ENCODE data around the gene UBXN7.

UBXN7 gene

GRCh38 chr3:196377321-196377720 is 54.9 kb downstream of the UBXN7 start:
- no peak for ATAC-seq
- TF ChIP-seq ZC3H10 (CRISPR knock-in tag; IDR thresholded peaks at IDR 0.05): no peak
- no peak for TF ChIP-seq ARNTL (CRISPR knock-in tag; IDR thresholded peaks at IDR 0.05; ENCODE audit: borderline replicate concordance, low read depth)
- no peak for TF ChIP-seq POU6F1 (CRISPR knock-in tag; IDR thresholded peaks at IDR 0.05; ENCODE audit: borderline replicate concordance, low read depth)
- TF ChIP-seq GLIS3 (CRISPR knock-in tag; IDR thresholded peaks at IDR 0.05): no peak
- no peak for TF ChIP-seq TOX (CRISPR knock-in tag; IDR thresholded peaks at IDR 0.05; ENCODE audit: borderline replicate concordance)
- no peak for TF ChIP-seq TCF4 (CRISPR knock-in tag; IDR thresholded peaks at IDR 0.05; ENCODE audit: borderline replicate concordance)
- TF ChIP-seq, protein P1, sequence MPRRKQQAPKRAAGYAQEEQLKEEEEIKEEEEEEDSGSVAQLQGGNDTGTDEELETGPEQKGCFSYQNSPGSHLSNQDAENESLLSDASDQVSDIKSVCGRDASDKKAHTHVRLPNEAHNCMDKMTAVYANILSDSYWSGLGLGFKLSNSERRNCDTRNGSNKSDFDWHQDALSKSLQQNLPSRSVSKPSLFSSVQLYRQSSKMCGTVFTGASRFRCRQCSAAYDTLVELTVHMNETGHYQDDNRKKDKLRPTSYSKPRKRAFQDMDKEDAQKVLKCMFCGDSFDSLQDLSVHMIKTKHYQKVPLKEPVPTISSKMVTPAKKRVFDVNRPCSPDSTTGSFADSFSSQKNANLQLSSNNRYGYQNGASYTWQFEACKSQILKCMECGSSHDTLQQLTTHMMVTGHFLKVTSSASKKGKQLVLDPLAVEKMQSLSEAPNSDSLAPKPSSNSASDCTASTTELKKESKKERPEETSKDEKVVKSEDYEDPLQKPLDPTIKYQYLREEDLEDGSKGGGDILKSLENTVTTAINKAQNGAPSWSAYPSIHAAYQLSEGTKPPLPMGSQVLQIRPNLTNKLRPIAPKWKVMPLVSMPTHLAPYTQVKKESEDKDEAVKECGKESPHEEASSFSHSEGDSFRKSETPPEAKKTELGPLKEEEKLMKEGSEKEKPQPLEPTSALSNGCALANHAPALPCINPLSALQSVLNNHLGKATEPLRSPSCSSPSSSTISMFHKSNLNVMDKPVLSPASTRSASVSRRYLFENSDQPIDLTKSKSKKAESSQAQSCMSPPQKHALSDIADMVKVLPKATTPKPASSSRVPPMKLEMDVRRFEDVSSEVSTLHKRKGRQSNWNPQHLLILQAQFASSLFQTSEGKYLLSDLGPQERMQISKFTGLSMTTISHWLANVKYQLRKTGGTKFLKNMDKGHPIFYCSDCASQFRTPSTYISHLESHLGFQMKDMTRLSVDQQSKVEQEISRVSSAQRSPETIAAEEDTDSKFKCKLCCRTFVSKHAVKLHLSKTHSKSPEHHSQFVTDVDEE (CRISPR knock-in tag; IDR thresholded peaks at IDR 0.05): no peak
- TF ChIP-seq ESRRG (CRISPR knock-in tag; IDR thresholded peaks at IDR 0.05): no peak
- TF ChIP-seq ZNF565 (CRISPR knock-in tag; conservative IDR thresholded peaks at IDR 0.05; ENCODE audit: low read depth): no peak
- no peak for TF ChIP-seq RARB (CRISPR knock-in tag; IDR thresholded peaks at IDR 0.05)
- TF ChIP-seq PATZ1 (CRISPR knock-in tag; IDR thresholded peaks at IDR 0.05; ENCODE audit: borderline replicate concordance): no peak

- TF ChIP-seq OSR1 (CRISPR knock-in tag; IDR thresholded peaks at IDR 0.05) (no peak), PATZ1 (CRISPR knock-in tag; IDR thresholded peaks at IDR 0.05; ENCODE audit: borderline replicate concordance) (no peak), ZC3H10 (CRISPR knock-in tag; IDR thresholded peaks at IDR 0.05) (no peak), SNAI2 (CRISPR knock-in tag; IDR thresholded peaks at IDR 0.05) (no peak), ZNF8 (CRISPR knock-in tag; IDR thresholded peaks at IDR 0.05) (no peak), ESRRG (CRISPR knock-in tag; IDR thresholded peaks at IDR 0.05) (no peak), ZNF565 (CRISPR knock-in tag; conservative IDR thresholded peaks at IDR 0.05; ENCODE audit: low read depth) (no peak), CSRNP3 (CRISPR knock-in tag; IDR thresholded peaks at IDR 0.05) (no peak), BACH2 (CRISPR knock-in tag; IDR thresholded peaks at IDR 0.05; ENCODE audit: borderline replicate concordance) (no peak), TOX (CRISPR knock-in tag; IDR thresholded peaks at IDR 0.05; ENCODE audit: borderline replicate concordance) (no peak), CSDC2 (CRISPR knock-in tag; IDR thresholded peaks at IDR 0.05) (no peak), RARB (CRISPR knock-in tag; IDR thresholded peaks at IDR 0.05) (no peak), ARNTL (CRISPR knock-in tag; IDR thresholded peaks at IDR 0.05; ENCODE audit: borderline replicate concordance, low read depth) (no peak), TCF4 (CRISPR knock-in tag; IDR thresholded peaks at IDR 0.05; ENCODE audit: borderline replicate concordance) (no peak), GLIS3 (CRISPR knock-in tag; IDR thresholded peaks at IDR 0.05) (no peak), ZFP30 (CRISPR knock-in tag; IDR thresholded peaks at IDR 0.05) (no peak)
- TF ChIP-seq, protein P1 (CRISPR knock-in tag; IDR thresholded peaks at IDR 0.05): no peak
These were observed 66.5 kb downstream of the UBXN7 start for GRCh38 chr3:196365736-196366135.

More at GRCh38 chr3:196365736-196366135, 66.5 kb downstream of the UBXN7 start:
- no peak for ATAC-seq

All from SK-N-SH treated with all-trans-retinoic acid at 6 μM for 48 hours (cell line).